Activated CD8-positive, alpha-beta memory T cell treated with anti-CD3 and anti-CD28 coated beads, Interleukin-2, amount 50 U/mL, for 1 hour (primary cell): Measurements from ENCODE around the gene ATP6V1G3.
A peak's percentile ranks its signal among the peaks of the same experiment; 100 is the strongest.
"Not testable (repeated sequence)": the region's sequence is repeated elsewhere in the genome, so short reads cannot be mapped to it uniquely, and the experiment has no call there.

Experiments used
- DNase-seq: peaks from one replicate; pipeline ENCODE4 v3.0.0-alpha.2; 2020; ENCODE audit errors: extremely low read depth

Gene ATP6V1G3, protein sequence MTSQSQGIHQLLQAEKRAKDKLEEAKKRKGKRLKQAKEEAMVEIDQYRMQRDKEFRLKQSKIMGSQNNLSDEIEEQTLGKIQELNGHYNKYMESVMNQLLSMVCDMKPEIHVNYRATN

DNA sequence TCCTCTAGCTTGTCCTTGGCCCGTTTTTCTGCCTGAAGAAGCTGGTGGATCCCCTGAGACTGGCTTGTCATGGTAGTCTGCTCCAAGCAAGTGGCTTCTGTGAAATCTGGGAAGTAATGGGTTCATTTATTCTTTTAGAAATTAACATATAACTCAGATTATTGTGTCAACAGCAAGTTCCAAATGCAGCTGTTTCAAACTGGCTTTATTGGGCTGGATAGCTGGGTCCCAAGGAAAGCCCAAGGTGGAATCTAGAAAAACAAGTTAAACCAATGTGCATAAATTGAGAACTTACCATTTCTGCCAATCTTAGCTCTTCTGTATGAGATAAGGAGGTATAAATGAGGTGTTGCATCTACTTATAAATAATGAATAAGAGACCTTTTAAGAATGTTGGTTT, at the start of gene ATP6V1G3:
Gene ATP6V1G3 (minus strand): TSS at position 101 of the 400 bp plus-strand sequence. CDS start 30 bp downstream, at position 71.
- no peak for DNase-seq

DNA sequence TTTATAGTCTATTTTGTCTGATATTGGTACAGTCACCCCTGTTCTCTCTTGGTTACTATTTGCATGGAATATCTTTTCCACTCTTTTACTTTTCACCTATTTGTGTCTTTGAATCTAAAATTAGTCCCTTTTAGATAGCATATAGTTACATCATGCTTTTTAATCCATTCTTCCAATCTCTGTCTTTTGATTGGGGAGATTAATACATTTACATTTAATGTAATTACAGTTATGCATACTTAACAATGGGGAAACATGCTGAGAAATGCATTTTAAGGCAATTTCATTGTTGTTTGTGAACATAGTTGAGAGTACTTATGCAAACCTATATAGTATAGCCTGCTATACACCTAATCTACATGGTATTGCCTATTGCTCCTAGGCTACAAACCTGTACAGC, 48.4 kb upstream of the ATP6V1G3 start:
- DNase-seq, result no peak

DNA sequence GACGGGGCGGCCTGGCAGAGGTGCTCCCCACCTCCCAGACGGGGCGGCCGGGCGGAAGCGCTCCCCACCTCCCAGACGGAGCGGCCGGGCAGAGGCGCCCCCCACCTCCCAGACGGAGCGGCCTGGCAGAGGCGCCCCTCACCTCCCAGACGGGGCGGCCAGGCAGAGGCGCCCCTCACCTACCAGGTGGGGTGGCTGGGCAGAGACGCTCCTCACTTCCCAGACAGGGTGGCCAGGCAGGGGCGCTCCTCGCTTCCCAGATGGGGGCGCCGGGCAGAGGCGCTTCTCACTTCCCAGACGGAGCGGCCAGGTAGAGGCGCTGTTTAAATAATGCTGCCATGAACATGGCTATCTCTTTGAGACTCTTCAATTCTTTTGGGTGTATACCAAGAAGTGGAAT, 43.7 kb upstream of the ATP6V1G3 start:
- DNase-seq, result no peak

DNA sequence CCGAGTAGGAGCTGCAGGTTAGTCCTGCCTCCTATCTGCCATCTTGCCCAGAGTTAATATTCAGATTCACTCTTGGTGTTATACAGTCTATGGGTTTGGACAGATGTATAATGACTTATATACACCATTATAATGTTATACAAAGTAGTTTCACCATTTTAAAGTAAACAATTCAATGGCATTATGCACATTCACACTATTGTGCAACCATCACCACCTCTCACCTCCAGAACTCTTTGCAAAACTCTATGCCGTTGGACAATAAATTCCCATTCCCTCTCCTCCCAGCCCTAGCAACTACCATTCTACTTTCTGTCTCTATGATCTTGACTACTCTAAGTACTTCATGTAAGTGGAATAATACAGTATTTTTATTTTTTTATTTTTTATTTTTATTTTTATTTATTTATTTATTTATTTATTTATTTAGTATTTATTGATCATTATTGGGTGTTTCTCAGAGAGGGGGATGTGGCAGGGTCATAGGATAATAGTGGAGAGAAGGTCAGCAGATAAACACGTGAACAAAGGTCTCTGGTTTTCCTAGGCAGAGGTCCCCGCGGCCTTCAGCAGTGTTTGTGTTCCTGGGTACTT, 42.8 kb upstream of the ATP6V1G3 start:
- not testable (repeated sequence) for DNase-seq

DNA sequence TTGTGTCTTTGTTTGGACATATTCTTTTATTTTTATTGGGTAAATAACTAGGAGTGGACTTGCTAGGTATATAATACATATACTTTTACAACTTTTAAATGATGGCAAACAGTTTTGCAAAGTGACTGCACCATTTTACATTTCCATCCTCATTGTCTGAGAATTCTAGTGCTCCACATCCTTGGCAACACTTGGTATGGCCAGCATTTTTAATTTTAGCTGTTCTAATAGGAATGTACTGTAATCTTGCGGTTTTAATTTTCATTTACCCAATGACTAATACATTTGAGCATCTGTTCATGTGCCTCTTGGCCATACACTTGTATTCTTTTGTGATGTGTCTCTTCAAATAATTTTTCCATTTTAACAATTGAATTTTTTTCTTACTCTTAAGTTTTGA, 37.0 kb upstream of the ATP6V1G3 start:
- no peak for DNase-seq

DNA sequence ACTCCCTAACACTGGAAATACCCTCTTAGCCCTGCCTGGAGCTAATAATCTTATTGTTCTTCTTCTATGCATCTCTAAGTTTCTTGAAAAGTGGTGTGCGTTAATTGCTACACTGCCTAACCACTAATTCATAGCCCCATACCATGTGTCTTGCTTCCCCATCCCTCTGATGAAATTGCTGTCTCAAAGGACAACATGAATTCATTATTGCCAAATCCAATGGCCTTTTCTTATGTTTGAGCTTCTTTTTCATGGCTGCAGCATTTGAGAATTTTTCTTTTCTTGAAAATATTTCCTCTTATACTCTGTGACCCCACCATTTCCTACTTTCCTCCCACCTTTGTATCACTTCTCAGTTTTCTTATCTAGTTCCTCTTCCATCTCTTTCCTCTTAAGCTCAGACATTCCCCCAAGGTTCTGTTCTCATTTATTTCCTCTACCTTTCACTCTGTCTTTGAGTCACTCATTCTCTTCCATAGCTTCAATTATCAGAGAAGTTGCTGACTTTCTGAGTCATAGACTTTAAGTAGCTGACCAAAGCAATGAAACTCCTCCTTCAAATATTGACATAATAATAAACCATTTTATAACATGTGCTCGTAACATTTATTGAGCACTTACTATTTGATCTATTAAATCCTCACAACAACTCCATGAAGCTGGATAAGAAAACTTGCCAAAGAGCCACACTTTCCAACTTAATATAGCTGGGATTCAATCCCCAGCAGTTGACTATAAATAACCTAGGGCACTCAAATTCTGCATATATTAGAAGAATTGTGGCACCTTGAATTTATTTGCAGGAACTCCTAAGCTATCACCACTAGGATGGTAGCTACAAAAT, 35.5 kb upstream of the ATP6V1G3 start:
- DNase-seq, result no peak

DNA sequence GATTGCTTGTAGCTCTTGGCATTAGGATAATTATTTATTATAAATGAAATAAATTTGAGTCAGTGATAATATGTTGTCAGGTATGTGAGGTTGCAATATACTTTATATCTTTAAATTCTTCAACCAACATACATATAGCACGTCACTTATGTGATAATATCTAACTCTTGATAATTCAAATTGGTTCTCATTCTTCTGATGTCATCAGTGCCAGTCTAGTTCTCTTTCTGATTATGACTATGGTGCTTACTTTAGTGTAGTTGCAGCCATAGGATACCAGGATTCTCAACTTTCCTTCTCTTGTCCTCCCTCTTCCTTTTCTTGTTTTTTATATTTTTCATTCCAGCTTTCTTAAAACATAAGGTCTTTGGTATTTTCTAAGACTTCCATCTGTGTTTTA, 34.8 kb upstream of the ATP6V1G3 start:
- DNase-seq, result no peak

DNA sequence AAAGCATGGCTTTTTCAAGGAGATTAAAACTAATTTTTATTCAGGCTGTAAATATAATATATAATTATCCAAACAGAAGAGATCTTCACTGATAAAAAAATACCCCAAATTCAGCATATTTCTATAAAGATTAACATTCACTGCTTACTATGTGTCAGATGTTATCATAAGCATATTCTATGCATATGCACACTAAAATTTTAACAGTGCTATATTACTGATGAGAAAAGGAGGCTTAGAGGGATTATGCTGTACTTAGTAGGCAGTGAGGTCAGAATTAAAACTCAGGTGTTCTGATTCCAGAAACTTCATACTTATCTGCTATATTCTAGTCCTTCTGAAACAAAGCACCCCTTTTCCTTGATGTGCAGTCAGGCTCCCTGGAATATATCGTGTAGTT, 33.8 kb upstream of the ATP6V1G3 start:
- DNase-seq, result no peak

DNA sequence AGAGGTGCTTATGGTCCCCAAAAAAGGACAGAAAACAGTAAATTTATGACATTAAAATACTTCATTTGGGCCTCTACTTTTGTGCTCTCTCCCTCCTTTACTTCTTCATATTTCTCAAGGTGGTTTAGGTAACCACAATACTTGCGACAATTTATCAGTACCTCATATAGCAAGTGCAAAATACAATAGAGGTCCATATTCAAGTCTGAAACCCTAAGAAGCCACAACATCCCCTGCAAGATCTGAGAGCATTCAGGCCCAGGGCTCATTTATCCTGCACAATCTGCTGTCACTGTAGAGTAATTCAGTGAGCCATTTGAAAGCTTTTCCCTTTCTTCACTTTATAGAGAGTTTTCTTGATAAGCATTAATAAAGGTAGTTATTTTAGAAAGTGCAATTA, 24.2 kb upstream of the ATP6V1G3 start:
- DNase-seq, result no peak

DNA sequence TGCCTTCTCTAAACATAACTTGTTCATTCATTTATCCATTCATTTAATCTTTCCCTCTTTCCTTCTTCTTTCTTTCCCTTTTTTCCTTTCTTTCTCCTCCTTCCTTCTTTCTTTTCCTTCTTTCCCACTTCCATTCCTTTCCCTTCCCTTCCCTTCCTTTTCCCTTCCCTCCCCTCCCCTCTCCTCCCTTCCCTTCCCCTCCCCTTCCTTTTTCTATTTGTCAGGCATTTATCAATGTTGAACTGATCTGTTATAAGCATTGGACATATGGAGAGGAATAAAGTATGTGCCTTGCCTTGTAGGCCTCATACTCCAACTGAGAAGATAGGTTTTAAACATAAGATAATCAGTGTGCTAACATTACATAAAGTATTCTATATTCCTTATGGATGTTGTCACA, 23.7 kb upstream of the ATP6V1G3 start:
- no peak for DNase-seq

DNA sequence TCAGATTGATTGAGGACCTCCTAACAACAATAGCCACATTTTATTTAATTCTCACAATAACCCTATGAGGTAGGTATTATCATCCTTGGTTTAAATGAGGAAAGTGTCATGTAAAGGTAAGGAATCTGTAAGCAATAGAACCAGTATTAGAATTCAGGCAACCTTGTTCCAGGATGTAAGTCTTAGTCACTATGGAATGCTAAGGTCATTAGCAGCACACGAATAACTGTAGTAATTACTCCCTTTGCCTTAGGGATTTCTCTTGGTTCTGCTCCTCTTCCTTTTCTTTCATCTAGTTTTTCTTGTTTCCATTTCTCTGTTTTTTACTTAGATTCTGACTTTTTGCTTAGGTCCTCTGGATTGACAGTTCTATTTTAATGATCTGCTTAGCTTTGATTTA, 23.1 kb upstream of the ATP6V1G3 start:
- no peak for DNase-seq

DNA sequence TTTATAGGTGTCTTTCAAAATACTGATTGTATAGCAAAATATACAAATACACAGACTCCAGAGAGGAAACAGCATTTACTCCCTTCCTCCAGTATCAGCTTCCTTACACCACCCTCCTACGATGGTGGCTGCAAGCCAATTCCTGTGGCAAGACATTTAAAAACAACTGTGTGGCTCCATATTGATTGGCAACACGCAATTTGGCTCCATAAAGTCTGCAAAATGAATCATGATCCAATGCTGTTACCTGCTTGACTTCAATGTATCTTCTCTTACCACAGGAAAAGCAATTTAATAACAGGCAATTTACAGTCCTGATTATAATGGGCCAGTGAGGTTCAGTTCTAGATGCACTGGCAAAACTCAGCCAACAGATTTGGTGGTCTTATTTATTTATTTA, 19.7 kb upstream of the ATP6V1G3 start:
- no peak for DNase-seq

DNA sequence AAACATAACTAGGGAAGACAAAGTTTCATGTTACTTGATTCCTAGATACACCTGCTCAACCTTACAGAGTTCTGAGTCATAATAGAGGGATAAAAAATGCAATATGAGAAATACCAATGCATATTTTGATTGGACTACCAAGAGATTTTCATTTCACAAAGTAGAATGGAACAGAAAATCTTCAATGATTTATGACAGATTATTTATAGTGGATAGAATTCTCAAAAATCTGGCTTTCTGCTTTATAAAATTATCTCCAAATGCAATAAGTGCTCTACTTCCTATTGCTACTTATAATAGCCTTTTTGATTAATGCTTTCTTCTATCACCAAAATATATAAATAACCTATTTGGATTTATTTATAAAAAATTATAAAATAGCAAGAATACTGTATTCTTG, 18.9 kb upstream of the ATP6V1G3 start:
- DNase-seq, result no peak

DNA sequence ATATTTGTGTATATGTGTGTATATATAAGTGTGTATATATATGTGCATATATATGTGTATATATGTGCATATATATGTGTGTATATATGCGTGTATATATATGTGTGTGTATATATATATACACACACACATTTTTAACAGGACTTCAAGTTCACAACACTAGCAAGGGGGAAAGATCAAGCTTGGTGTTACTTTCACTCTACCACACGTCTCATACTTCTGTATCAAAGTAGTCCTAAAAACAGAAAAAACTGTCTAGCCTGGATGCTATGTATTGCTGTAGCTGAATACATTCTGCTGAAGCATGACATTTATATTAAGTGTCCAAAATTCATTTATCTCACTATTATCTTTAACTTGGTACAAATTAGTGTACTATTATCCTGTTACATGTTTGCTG, 17.9 kb upstream of the ATP6V1G3 start:
- DNase-seq, result no peak

DNA sequence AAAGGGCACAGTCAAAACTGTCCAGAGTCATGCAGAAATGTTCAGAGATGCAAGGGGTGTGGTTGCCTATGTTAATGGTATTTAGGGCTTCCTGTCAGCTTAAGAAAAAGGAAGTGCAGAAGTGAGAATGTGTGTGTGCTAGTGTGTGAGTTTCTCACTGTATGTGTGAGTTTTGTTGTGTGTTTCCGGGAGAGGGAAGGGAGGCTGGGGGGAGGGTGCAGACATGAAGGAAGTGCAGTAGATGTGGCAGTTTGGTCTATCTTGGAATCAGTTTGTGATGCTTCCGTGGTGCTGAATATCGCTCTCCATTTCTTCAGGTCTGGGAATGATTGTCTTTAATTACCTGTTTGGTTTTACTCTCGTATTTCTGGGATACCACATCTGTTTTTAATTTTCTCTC, 16.5 kb upstream of the ATP6V1G3 start:
- DNase-seq, result peak; percentile 38

DNA sequence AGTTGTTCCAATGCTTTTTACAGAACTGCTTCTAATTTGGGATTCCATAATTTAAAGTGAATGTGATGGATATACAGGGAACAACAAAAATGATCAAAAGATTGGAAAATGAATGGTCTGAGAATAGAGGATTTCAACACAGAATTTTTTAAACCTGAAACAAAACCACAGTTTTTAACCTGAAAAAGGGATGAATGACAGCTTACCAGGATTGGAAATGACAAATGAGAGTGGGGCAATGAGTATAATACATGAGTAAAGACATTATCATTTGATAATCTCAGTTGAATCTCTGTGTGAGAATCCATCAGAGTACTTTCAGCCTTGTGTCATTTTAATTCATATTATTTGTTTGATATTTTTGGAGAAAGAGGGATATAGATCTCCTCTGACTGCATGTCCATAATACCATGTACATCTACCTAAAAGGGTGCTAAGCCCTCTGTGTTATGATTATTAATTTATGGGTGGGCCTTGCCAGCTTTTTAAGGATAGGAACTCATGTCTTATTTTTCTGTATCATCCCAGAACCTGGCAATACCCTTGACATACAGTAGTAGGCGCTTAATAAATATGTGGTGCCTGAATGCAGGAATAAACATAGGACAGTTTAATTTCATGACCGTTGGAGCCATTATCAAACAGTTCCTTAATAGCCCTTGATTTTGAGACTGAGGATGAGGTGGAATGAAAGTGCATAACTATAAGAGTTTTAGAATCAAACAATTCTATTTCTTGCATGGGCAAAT, 12.4 kb upstream of the ATP6V1G3 start:
- no peak for DNase-seq

DNA sequence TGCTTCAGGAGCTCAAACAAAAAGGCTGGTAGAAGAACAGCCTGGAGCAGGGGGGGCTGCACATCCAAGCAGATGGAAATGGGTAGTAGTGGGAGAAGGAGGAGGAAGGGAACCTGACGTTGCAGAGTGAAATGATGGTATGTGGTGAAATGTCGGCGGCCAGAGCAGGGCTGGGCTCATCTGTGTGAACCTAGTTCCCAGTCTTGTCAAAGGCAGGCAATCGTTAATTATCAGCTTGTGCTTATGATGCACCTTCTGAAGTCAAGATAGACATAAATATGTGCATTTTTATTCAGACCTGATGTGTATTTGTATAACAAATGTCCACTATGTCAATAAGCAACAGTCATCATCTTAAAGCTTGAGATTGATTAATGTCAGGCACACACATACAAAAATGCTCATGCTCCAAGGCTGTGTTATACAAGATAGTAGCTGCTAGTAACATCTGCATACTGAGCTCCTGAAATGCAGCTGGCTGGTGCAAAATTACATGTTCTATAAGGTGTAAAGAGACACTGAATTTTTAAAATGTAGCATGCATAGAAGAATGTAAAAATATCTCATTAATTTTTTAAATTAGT, 10.6 kb upstream of the ATP6V1G3 start:
- no peak for DNase-seq

DNA sequence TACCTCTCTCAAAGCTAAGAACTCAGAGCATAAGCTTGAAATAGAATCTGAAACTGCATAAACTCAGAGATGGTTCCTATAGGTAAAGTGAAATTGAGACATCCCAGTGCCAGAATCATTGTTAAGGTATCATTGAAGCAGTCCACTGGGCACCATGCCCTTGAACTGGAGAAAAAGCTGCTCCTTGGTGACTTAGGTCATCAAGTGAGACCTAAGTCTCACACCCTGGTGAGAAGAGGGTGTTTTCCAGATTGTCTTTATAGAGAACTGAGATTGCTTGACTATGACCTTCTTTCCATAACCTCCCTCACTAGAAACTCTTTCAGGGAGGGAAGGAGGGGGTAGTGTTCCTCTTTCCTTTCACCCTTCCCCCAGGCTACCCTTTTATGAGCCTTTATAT, 9.4 kb upstream of the ATP6V1G3 start:
- DNase-seq, result no peak

DNA sequence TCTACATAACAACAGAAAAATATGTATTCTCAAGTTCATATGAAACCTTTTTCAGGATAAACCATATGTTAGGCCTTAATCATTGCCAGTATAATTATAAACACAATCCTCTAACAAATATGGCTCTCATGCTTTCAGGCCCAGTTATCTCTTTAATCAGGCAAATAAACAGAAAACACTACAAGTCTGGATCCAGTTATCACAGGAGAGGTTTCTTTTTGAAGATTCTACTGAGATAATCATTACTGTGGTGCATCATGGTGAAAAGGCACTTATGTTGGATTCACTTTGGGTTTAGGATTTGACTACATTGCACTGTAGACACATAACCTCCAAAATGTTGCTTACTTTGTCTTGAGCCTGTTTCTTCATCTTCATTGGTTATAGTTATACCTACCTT, 8.4 kb upstream of the ATP6V1G3 start:
- DNase-seq, result no peak

DNA sequence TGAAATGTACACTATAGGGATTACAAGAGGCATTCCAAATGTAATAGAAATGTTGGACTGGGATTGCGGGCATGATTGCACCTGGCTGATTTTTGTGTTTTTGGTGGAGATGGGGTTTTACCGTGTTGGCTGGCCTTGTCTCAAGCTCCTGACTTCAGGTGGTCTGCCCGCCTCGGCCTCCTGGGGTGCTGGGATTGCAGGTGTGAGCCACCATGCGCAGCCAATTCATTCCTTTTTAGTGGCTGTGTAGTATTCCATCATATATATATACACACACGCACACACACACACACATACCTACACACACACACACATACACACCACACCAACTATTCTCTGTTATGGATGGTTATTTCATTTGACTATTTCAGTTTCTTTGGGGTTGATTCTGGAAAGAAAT, 4.7 kb upstream of the ATP6V1G3 start:
- no peak for DNase-seq

DNA sequence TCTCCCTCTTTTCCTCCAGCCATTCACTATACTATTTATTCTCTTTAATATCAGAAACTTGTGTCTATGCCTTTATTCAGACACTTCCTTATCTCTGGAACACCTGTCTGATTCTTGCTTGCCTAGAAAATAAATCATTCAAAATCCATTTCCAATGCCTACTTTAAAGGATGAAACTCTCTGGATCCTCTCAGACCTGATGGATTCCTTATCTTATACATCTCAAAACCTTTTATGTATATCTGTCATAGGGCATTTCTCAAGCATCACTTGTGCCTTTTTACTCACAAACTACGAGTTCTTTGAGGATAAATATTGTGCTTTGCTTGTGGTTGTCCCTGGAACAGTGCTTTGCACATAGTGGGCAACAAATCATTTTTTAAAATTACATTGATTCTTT, 3.8 kb upstream of the ATP6V1G3 start:
- no peak for DNase-seq

DNA sequence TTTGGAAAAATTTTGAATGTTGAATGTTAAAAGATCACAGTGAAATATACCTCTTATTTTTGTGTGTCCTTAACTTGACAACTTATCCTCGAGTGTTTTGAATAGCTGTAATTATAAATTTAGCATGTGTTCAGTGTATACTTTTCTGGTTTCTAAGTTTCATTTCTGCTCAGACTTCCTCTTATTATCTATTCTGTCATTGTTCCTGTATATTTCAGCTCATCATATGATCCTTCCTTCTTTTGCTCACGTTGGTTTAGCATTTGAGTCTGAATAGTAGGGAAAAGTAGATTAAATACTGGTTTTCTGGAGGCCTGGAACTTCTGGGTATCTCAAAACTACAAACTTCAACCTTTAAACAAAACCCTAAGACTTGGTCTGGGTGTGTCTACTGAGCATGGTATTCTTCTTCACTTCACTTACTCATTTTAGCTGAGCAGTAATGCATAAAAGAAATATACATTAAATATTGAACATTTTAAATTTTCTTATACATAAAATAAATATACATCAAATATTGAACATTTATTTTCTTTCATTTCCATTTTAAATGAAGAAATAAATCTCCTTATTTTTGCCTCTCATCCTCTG, 3.3 kb upstream of the ATP6V1G3 start:
- DNase-seq, result no peak
